Occipital lobe (tissue), 2 donors: ENCODE measurements around the gene PCGF5. TPM values are rescaled to one million over a fixed set of nuclear protein-coding genes. Genes with fewer than 3 reads are reported as not detected.
"Not testable (repeated sequence)": the region's sequence is repeated elsewhere in the genome, so short reads cannot be mapped to it uniquely, and the experiment has no call there.

Source experiments
- DNase-seq: peaks from one replicate; lab custom pipeline; 2025; lab: John Stamatoyannopoulos, UW
- total RNA-seq: library from RNA; depleted of rRNA; stranded (reverse); fragments of >200 nt; gene quantifications from one replicate; pipeline ENCODE4 v1.2.3, GENCODE V29; 2014

The PCGF5 gene
- total RNA-seq, 1 donor from 2014 or later: 30.7 TPM

GRCh38 chr10:91284486-91285090, 64.1 kb downstream of the PCGF5 start:
- DNase-seq: no peak

DNA sequence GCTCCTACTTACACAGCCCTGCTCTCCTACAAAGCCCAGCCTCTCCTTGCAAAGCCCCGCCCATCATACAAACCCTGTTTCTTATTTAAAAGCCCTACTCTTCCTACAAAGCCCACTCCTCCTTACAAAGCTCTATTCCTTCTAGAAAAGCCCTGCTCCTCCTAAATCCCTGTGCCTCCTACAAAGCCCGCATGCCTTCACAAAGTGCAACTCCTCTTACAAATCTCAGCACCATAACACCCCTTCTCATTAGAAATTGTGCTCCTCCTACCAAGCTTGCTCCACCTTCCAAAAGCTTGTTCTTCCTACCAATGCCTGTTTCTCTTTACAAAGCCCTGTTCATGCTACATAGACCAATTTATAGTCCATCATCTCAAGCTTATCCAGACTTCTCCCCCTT, 66.1 kb downstream of the PCGF5 start:
- no peak for DNase-seq

GRCh38 chr10:91287276-91287675, 66.8 kb downstream of the PCGF5 start:
- DNase-seq: no peak

DNA sequence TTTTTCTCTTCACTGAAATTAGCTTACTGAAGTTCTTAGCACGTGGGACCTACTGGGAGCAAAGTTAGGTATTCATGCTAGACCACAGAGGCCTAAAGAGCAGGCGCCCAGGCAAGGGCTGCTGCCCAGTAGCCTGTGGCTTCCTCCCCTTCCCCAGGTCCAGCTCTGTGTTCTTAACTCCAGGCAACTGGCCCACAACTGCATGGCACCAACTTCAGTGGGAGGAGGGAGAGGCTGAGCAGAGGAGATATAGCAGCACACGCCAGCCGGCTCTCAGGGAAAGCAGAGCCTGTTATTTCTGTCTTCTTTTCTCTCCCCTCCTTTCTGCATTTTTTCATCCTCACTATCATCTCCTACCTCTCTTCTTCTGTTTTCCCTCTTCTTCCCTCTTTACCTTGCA, 67.4 kb downstream of the PCGF5 start:
- DNase-seq: no peak

GRCh38 chr10:91289305-91289704, 68.8 kb downstream of the PCGF5 start:
- no peak for DNase-seq

DNA sequence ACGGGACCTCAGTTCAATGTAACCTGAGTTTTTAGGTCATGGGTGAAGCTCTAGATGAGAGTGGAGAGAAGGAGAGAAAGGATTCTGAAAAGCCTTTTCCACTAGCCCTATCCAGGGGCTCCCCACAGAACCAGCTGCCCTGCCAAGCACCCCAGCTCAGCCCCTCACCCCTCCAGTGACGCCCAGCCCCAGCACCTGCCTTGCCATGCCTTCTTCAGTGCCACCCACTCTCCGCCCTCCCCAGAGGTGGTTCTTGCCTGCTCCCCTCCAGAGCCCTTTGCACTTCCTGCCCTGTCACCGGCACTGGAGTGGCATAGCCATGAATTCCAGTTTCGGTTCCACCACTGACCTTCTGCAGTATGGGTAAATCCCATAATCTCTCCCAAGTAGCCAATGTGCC, 70.1 kb downstream of the PCGF5 start:
- no peak for DNase-seq

- no peak for DNase-seq
These were observed 73.9 kb downstream of the PCGF5 start for GRCh38 chr10:91294134-91294906.

GRCh38 chr10:91295346-91295745, 74.9 kb downstream of the PCGF5 start:
- no peak for DNase-seq

DNA sequence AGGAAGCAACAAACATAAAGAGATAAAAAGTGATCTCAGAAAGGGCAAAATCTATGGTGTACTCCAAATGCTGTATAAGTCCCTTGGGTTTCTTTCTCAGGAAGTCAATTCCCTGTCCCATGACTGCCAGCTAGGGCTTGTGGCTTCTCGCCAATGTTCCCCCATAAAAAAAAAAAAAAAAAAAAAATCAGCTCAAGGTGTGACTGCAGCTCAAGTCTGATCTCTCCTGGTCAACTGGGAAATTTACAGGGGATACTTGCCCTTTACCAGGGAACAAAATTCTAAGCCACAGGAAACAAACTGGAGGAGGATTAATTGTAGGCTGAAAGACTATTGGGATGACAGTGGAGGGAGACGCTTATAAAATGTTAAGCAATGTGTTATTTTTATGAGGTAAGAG, 76.0 kb downstream of the PCGF5 start:
- DNase-seq: no peak

DNA sequence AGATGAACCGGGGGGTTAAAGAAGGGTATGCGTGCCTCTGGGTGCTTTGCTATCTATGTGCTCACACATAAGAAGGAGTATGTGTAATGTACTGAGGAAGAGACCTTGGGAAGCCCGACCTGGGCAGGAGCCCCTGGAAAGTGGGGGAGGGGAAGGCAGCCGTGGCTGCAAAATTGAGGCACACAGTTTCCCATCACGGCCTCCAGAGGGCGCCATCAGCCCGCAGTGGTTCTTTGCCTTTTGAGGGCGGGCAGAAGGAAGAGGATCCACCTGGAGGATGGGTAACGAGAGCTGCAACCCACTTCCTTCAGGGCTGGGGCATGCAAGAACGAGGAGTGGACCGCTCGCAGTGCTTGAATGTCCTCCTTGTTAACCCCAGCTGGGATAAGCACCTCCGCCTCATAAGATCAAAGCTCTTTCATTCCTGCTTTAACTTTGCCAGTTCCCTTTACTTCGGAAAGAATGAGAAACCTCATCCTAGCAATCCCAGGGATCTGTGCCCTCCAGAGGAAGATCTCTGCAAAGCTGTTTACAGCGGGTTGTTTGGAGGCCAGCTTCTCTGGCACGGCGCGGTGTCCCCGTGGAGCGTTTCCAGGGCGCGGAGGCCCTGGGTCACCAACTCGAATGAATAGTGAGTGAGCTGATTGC, 77.9 kb downstream of the PCGF5 start:
- DNase-seq: peak; percentile 54

GRCh38 chr10:91299999-91300575, 79.6 kb downstream of the PCGF5 start:
- DNase-seq: no peak

GRCh38 chr10:91302946-91303345, 82.5 kb downstream of the PCGF5 start:
- not testable (repeated sequence) for DNase-seq

GRCh38 chr10:91305979-91306378, 85.5 kb downstream of the PCGF5 start:
- DNase-seq: not testable (repeated sequence)

- no peak for DNase-seq
These were observed 87.0 kb downstream of the PCGF5 start for GRCh38 chr10:91307489-91307888.

- DNase-seq: no peak
These were observed 89.2 kb downstream of the PCGF5 start for GRCh38 chr10:91309711-91310110.

GRCh38 chr10:91311601-91312381, 91.3 kb downstream of the PCGF5 start:
- DNase-seq: no peak

DNA sequence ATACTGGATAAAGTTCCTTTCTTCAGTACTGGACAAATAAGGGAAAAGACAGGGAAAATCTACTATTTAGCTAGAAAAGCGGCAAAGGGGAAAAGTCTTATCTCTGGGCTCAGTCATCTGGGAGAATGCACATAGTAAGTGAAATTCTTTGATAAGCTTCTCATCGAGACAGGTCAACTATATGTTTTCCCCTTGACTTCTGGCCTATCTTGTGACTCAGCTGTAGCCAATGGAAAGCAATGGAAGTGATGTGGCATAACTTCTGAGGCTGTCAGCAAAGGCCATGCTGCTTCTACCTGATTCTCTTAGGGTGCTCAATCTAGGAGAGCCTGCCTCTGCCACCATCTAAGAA, 91.9 kb downstream of the PCGF5 start:
- no peak for DNase-seq

GRCh38 chr10:91313796-91314485, 93.5 kb downstream of the PCGF5 start:
- DNase-seq: no peak

- no peak for DNase-seq
These were observed 96.0 kb downstream of the PCGF5 start for GRCh38 chr10:91316486-91316885.

- DNase-seq: no peak
These were observed 97.1 kb downstream of the PCGF5 start for GRCh38 chr10:91317541-91317940.

DNA sequence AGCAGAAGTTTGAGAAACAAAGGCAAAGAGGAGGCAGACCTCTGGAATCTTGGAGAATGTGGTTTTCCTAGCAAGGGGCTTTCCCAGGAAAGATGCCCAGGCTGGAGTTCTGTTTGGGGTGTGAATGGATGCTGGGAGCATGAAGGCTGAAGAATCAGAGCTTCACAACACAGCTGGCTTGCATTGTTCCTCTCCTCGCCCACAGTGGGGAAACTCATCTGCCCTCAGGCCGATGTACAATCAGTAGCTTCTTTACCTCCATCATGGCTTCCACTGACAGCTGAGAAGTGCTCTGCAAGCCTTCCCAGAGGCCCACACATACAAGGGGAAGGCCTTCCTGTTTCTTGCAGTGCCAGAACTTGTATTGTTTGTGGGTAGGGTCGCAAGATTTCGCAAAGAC, 98.9 kb downstream of the PCGF5 start:
- DNase-seq: no peak
